Measurements from ENCODE around the gene BARX1.

BARX1 gene

DNA sequence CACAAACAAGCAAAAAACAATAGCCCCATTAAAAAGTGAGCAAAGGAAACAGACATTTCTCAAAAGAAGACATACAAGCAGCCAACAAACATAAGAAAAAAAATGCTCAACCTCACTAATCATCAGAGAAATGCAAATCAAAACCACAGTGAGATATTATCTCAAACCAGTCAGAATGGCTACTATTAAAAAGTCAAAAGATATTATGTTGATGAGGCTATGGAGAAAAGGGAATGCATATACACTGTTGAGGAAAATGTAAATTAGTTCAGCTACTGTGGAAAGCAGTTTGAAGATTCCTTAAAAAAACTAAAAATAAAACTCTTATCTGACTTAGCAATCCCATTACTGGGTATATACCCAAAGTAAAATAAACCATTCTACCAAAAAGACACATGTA, 28.7 kb upstream of the BARX1 start:
- no peak for TF ChIP-seq ZNF8 (CRISPR knock-in tag; IDR thresholded peaks at IDR 0.05)
- TF ChIP-seq CSRNP3 (CRISPR knock-in tag; IDR thresholded peaks at IDR 0.05): no peak
- TF ChIP-seq ESRRG (CRISPR knock-in tag; IDR thresholded peaks at IDR 0.05): no peak
- TF ChIP-seq ZNF565 (CRISPR knock-in tag; conservative IDR thresholded peaks at IDR 0.05; ENCODE audit: low read depth): no peak
- TF ChIP-seq OSR1 (CRISPR knock-in tag; IDR thresholded peaks at IDR 0.05): no peak
- TF ChIP-seq ZFP30 (CRISPR knock-in tag; IDR thresholded peaks at IDR 0.05): no peak
- TF ChIP-seq BACH2 (CRISPR knock-in tag; IDR thresholded peaks at IDR 0.05; ENCODE audit: borderline replicate concordance): no peak
- no peak for TF ChIP-seq PPARA (CRISPR knock-in tag; IDR thresholded peaks at IDR 0.05; ENCODE audit: borderline replicate concordance)
- TF ChIP-seq ISL1 (CRISPR knock-in tag; IDR thresholded peaks at IDR 0.05): no peak
- TF ChIP-seq TOX (CRISPR knock-in tag; IDR thresholded peaks at IDR 0.05; ENCODE audit: borderline replicate concordance): no peak
- TF ChIP-seq ZC3H10 (CRISPR knock-in tag; IDR thresholded peaks at IDR 0.05): no peak
- TF ChIP-seq ARNTL (CRISPR knock-in tag; IDR thresholded peaks at IDR 0.05; ENCODE audit: borderline replicate concordance, low read depth): no peak
- no peak for TF ChIP-seq CSDC2 (CRISPR knock-in tag; IDR thresholded peaks at IDR 0.05)
- no peak for TF ChIP-seq ZNF70 (CRISPR knock-in tag; IDR thresholded peaks at IDR 0.05)
- no peak for TF ChIP-seq PATZ1 (CRISPR knock-in tag; IDR thresholded peaks at IDR 0.05; ENCODE audit: borderline replicate concordance)
- no peak for TF ChIP-seq GLIS3 (CRISPR knock-in tag; IDR thresholded peaks at IDR 0.05)
- TF ChIP-seq TCF4 (CRISPR knock-in tag; IDR thresholded peaks at IDR 0.05; ENCODE audit: borderline replicate concordance): no peak
- TF ChIP-seq POU6F1 (CRISPR knock-in tag; IDR thresholded peaks at IDR 0.05; ENCODE audit: borderline replicate concordance, low read depth): no peak
- no peak for ATAC-seq

DNA sequence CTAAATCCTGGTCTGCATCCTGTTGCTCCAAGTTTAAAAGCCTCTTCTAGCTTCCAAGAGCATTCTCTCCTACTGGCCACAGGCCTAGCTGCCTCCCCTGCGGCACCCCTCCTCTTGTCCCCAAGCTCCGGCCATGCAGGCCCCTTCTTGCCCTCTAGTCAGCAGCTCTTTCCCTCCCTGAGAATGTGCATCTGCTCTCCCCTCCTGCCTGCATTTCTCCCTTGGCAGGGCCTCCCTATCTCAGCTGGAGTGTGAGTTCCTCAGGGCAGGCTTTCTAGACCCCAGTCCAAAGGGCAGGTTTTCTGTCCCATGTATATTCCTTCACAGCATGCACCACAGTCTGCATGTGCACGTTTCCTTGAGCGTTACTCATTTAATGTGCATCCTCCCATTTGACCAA, 24.6 kb upstream of the BARX1 start:
- no peak for ATAC-seq
- TF ChIP-seq ZNF565 (CRISPR knock-in tag; conservative IDR thresholded peaks at IDR 0.05; ENCODE audit: low read depth): no peak
- TF ChIP-seq POU6F1 (CRISPR knock-in tag; IDR thresholded peaks at IDR 0.05; ENCODE audit: borderline replicate concordance, low read depth): no peak
- TF ChIP-seq ZFP3 (CRISPR knock-in tag; IDR thresholded peaks at IDR 0.05): no peak
- no peak for TF ChIP-seq GLIS3 (CRISPR knock-in tag; IDR thresholded peaks at IDR 0.05)
- TF ChIP-seq CREB5 (CRISPR knock-in tag; IDR thresholded peaks at IDR 0.05; ENCODE audit: low read depth): no peak
- no peak for TF ChIP-seq ZNF8 (CRISPR knock-in tag; IDR thresholded peaks at IDR 0.05)
- TF ChIP-seq OSR1 (CRISPR knock-in tag; IDR thresholded peaks at IDR 0.05): no peak
- no peak for TF ChIP-seq ARNTL (CRISPR knock-in tag; IDR thresholded peaks at IDR 0.05; ENCODE audit: borderline replicate concordance, low read depth)
- TF ChIP-seq CSDC2 (CRISPR knock-in tag; IDR thresholded peaks at IDR 0.05): no peak

GRCh38 chr9:93978551-93978950, 23.4 kb upstream of the BARX1 start:
- ATAC-seq: no peak

More at GRCh38 chr9:93978551-93978950, 23.4 kb upstream of the BARX1 start:
- TF ChIP-seq ZNF565 (CRISPR knock-in tag; conservative IDR thresholded peaks at IDR 0.05; ENCODE audit: low read depth) (no peak), PPARA (CRISPR knock-in tag; IDR thresholded peaks at IDR 0.05; ENCODE audit: borderline replicate concordance) (no peak), CSDC2 (CRISPR knock-in tag; IDR thresholded peaks at IDR 0.05) (no peak), PATZ1 (CRISPR knock-in tag; IDR thresholded peaks at IDR 0.05; ENCODE audit: borderline replicate concordance) (no peak), ZC3H10 (CRISPR knock-in tag; IDR thresholded peaks at IDR 0.05) (no peak)
